LNCAP (cell line): ENCODE measurements around the gene TRIM66.

Experiments
- TF ChIP-seq, protein P1 (sequence below): fragments of 450-650 bp; IDR thresholded peaks from 2 replicates; pipeline ENCODE4 v1.5.1; 2017; ENCODE audit warnings: mild to moderate bottlenecking

TRIM66 gene

DNA sequence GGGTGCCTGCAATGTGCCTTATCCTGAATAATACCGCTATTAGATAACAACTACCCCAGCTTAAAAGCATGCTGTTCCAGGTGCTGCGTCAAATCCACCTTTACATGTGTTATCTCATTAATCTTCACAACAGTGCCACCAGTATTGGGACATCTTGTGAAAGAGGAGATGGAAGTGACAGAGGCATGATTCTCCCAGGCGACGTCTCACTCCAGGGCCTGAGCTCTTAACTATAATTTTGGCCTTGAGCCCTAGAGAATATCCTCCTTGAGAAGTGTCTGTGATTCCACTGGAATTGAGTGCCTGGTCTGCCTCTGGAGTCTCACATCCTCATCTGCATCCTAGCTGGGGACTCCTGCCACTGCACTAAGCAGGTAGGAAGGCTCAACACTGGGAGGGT is 43.9 kb upstream of the TRIM66 start:
- TF ChIP-seq, protein P1, sequence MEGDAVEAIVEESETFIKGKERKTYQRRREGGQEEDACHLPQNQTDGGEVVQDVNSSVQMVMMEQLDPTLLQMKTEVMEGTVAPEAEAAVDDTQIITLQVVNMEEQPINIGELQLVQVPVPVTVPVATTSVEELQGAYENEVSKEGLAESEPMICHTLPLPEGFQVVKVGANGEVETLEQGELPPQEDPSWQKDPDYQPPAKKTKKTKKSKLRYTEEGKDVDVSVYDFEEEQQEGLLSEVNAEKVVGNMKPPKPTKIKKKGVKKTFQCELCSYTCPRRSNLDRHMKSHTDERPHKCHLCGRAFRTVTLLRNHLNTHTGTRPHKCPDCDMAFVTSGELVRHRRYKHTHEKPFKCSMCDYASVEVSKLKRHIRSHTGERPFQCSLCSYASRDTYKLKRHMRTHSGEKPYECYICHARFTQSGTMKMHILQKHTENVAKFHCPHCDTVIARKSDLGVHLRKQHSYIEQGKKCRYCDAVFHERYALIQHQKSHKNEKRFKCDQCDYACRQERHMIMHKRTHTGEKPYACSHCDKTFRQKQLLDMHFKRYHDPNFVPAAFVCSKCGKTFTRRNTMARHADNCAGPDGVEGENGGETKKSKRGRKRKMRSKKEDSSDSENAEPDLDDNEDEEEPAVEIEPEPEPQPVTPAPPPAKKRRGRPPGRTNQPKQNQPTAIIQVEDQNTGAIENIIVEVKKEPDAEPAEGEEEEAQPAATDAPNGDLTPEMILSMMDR, result no peak

DNA sequence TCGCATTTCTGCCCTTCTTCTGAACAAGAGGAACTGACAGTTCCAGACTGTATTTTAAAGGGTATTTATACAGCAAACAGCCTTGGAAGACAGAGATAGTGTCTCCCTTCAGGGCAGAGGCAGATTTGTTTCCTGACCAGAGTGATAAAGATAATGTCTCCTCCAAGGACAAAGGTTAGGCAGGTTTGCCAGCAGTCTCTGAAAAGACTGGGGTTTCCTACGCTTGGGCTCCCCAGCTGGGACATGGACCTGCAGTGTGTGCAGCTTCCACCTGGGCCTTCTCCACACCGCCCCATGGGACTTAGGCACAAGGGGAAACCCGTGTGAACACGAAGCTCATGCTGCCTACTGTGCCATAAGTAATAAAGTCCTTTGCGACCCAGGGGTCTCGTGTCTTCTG is 42.2 kb upstream of the TRIM66 start:
- TF ChIP-seq, protein P1, result no peak

DNA sequence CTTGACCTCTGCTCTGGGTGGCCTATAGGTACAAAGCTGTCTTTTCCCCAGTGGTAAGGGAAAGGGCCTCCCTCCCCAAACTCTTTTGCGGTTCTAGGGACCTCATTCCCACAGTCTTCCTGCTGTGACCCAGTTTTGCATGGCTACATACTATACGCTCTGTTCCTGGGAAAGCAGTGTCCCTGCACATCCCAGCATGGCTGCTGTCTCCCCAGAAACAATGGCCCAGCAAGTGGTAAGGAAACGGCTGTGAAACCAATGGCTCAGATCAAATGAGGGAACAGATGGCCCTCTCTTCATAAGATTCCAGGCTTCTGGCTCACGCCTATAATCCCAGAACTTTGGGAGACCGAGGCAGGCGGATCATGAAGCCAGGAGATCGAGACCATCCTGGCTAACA is 41.2 kb upstream of the TRIM66 start:
- TF ChIP-seq, protein P1, result no peak

DNA sequence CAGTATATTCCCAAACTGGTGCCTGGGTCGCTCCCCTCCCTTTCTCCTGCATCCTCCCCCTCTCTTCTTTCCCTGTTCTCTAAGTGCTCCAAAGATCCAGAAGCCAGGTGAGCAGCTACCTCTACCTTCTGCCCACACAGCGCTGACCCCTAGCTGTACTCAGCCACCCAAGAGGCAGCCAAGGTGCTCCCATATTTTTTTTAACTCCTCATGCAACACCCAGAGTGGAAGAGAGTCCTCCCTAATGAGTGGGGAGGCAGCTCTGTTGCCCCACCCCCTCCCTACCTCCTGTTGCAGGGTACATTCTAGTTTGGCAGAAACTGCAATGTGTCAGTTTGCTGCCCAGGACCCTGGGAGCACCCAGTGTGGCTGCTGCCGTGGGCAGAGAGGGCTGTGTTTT is 40.3 kb upstream of the TRIM66 start:
- TF ChIP-seq, protein P1, result no peak

DNA sequence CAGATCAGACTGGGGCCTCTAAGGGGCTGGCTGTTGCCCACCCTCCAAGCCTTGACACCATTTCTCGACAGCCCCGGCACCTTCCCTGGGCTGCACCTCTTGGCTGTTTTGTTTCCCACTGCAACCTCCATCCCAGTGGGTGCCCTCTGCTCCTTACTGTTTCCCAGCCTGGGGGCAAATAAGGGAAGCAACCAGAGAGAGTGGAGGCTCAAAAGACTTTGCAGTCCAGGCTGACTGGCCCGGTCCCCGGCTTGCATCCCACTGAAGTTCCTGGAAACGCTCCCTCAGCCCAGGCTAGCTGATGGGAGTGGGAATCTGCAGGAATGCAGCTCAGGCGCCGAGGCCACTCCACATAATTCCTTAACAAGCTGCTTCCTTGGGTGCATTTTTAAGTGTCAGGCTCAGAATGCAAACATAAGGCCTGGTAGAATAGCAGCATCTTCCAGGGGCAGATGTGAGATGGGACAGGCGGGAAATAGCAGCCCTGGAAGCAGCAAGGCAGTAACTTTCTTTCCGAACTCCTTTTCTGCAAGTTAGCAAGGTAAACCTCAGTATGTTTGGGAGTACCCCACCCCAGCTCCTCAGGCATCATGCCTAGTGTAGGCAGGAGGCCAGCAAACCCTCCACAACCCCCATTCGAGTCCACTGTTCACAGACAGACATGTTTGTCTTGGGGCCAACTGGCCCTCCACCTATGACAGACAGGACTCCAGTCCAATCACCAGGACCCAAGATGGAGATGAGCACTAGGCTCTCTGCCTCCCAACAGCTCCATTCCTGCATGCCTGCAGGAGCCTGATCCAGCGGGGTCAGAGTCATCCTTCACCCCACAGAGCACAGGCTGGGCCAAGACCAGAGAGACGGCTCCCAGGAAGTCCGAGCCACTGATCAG is 39.4 kb upstream of the TRIM66 start:
- TF ChIP-seq, protein P1, result no peak

DNA sequence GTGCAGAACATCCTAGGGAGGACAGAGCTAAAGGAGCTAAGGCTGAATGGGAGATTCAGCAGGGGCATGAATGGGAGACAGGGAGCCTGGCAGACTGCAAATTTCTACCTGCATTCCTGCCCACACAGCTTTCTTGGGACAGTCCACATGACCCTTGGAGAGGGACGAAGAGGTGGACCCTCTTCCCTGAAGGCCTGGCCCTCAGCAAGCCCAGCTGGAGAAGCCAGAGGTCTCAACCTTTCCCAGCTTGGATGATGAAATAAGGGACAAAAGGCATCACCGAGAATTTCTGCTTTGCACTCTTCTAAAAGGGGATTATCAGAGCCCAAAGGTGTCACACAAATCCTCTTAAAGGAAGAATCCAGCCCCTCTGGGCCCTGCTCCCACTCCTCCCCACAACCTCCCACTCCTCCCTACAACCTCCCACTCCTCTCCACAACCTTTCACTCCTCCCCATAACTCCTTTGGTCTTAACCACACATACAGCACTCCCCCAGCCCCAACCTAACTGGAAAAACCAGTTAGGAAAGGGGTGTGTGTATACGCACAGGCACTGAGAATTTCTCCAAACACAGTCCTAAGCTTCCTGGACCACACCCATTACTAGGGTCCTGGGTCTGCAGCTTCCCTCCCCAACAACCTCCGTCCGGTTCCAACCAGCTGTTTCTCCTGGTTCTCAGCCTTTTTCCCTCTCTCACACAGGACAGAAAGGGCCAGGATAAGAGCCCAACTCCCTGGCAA is 38.6 kb upstream of the TRIM66 start:
- TF ChIP-seq, protein P1, result no peak

DNA sequence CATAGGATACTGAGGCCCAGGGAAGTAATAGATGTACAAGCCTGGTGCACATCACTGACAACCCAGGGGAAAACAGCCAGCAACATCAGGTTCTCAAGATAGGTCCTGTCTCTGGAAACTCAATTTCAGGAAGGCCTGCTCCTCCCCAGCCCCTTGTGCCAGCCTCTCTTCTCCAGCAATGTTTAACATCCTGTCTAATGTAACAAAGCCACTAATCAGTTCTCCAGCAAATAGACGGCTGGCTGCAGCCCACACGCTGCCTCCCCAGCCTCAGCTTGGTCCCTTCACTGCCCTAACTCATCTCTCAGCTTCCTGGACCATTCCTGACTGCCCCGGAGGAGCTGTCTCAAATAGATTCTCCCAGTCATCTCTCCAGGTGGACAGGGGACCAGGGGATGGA is 37.9 kb upstream of the TRIM66 start:
- TF ChIP-seq, protein P1, result no peak
